Liver (tissue), 9 donors: Measurements from ENCODE around the gene MYL3. TPM values are rescaled to one million over a fixed set of nuclear protein-coding genes. Genes with fewer than 3 reads are reported as not detected.

Experiments
- DNase-seq: peaks from one replicate; pipeline ENCODE4 v3.0.0-alpha.2; 2017; ENCODE audit warnings: low spot score
- H3K27ac ChIP-seq, 2 donors: one replicate each; pipeline ENCODE4 v1.7.0; 2013; ENCODE audit warnings: inconsistent platforms in 2 of 2, low read length in 2 of 2, control low read depth in 1 of 2, low read depth in 1 of 2, mild to moderate bottlenecking in 1 of 2
- H3K27me3 ChIP-seq, 4 donors: one replicate each; pipeline versions ENCODE4 v1.6.1 to v1.7.0; 2013; ENCODE audit warnings: low read length in 3 of 4, inconsistent platforms in 1 of 4, mild to moderate bottlenecking in 1 of 4, moderate library complexity in 1 of 4; ENCODE audit not compliant: control insufficient read depth in 4 of 4, insufficient read depth in 4 of 4
- H3K36me3 ChIP-seq, 4 donors: one replicate each; pipeline versions ENCODE4 v1.6.1 to v1.7.0; 2013; ENCODE audit warnings: low read length in 3 of 4, mild to moderate bottlenecking in 3 of 4, low read depth in 1 of 4, moderate library complexity in 1 of 4; ENCODE audit not compliant: control insufficient read depth in 4 of 4, insufficient read depth in 3 of 4
- H3K4me1 ChIP-seq, 4 donors: one replicate each; pipeline versions ENCODE4 v1.6.1 to v1.7.0; 2013; ENCODE audit warnings: low read length in 3 of 4, mild to moderate bottlenecking in 3 of 4, moderate library complexity in 1 of 4; ENCODE audit not compliant: control insufficient read depth in 4 of 4, insufficient read depth in 4 of 4
- H3K4me3 ChIP-seq, 3 donors: one replicate each; pipeline versions ENCODE4 v1.6.1 to v1.7.0; 2013; ENCODE audit warnings: low read length in 3 of 3, control low read depth in 1 of 3, low read depth in 1 of 3, mild to moderate bottlenecking in 1 of 3
- H3K9ac ChIP-seq, 2 donors: one replicate each; pipeline ENCODE4 v1.7.0; 2013; ENCODE audit warnings: low read length in 2 of 2, mild to moderate bottlenecking in 2 of 2, moderate library complexity in 2 of 2, control low read depth in 1 of 2, low read depth in 1 of 2
- H3K9me3 ChIP-seq, 4 donors: one replicate each; pipeline versions ENCODE4 v1.6.1 to v1.7.0; 2013; ENCODE audit warnings: low read length in 3 of 4; ENCODE audit not compliant: control insufficient read depth in 4 of 4
- CTCF ChIP-seq: fragments of 150-350 bp; IDR thresholded peaks from 2 replicates; pipeline ENCODE4 v1.5.1; 2017; ENCODE audit warnings: improper control_type of control experiment, low read depth, low read length; ENCODE audit not compliant: missing input control
- EGR1 ChIP-seq, 2 donors: IDR thresholded peaks; 2 replicates each; pipeline ENCODE4 v1.6.1; 2016 to 2018; ENCODE audit warnings: antibody characterized with exemption in 2 of 2, low read depth in 2 of 2
- FOXA2 ChIP-seq: IDR thresholded peaks from 2 replicates; pipeline ENCODE4 v1.6.1; 2016; ENCODE audit warnings: antibody characterized with exemption
- HNF4G ChIP-seq: IDR thresholded peaks from 2 replicates; pipeline ENCODE4 v1.6.1; 2016; ENCODE audit warnings: antibody characterized with exemption
- JUND ChIP-seq, 2 donors: IDR thresholded peaks; 2 replicates each; pipeline ENCODE4 v1.6.1; 2016; ENCODE audit warnings: antibody characterized with exemption in 2 of 2
- NR2F2 ChIP-seq: IDR thresholded peaks from 2 replicates; pipeline ENCODE4 v1.6.1; 2016; ENCODE audit warnings: antibody characterized with exemption
- RAD21 ChIP-seq, 2 donors: IDR thresholded peaks; 2 replicates each; pipeline ENCODE4 v1.6.1; 2016; ENCODE audit warnings: antibody characterized with exemption in 2 of 2, mild to moderate bottlenecking in 2 of 2
- RXRA ChIP-seq, 2 donors: IDR thresholded peaks; 2 replicates each; pipeline ENCODE4 v1.6.1; 2017 to 2018; ENCODE audit warnings: antibody characterized with exemption in 2 of 2, mild to moderate bottlenecking in 1 of 2
- SP1 ChIP-seq: IDR thresholded peaks from 2 replicates; pipeline ENCODE4 v1.6.1; 2018; ENCODE audit warnings: antibody characterized with exemption, mild to moderate bottlenecking
- TAF1 ChIP-seq: conservative IDR thresholded peaks from 2 replicates; pipeline ENCODE4 v1.6.1; 2016; ENCODE audit warnings: antibody characterized with exemption, mild to moderate bottlenecking
- YY1 ChIP-seq: IDR thresholded peaks from 2 replicates; pipeline ENCODE4 v1.6.1; 2016; ENCODE audit warnings: antibody characterized with exemption, mild to moderate bottlenecking
- WGBS: extraction: QIAGEN DNeasy Blood & Tissue Kit; methylation state at CpG from one replicate; pipeline ENCODE4 v1.1.7; 2013; 5-methylcytosine and 5-hydroxymethylcytosine counted together
- polyA plus RNA-seq, 2 donors: library from polyadenylated mRNA; stranded (reverse) in 1 of 2; unstranded in 1 of 2; fragments of 200-250 nt in 1 of 2; fragments of >200 nt in 1 of 2; fragmentation: Nextera tagmentation in 1 of 2; extraction: Ambion mirVana in 1 of 2; gene quantifications; one replicate each; pipeline versions ENCODE4 v1.2.1 to v1.2.3, GENCODE V29; 2013 to 2015
- total RNA-seq, 2 donors: library from RNA; depleted of rRNA; stranded (reverse); fragments of >200 nt; gene quantifications; one replicate each; pipeline ENCODE4 v1.2.3, GENCODE V29; 2014
- TF ChIP-seq, protein P1 (sequence below): IDR thresholded peaks from 2 replicates; pipeline ENCODE4 v1.6.1; 2016; ENCODE audit warnings: antibody characterized with exemption
- TF ChIP-seq, protein P2 (sequence below): IDR thresholded peaks from 2 replicates; pipeline ENCODE4 v1.6.1; 2016; ENCODE audit warnings: antibody characterized with exemption, mild to moderate bottlenecking
- donor health status: healthy.
- donor health status: healthy.
- donor health status: healthy.
- donor health status: healthy.
- donor health status: healthy.

MYL3 gene
- total and polyA plus RNA-seq, 4 donors, result 0.51 to 1.3 (median 0.81) TPM

- no peak overlapping the region for H3K4me3 ChIP-seq
- H3K36me3 ChIP-seq, result no peaks in the 10 kb centered on the region
- TF ChIP-seq SP1, result no peak
- TF ChIP-seq, protein P1, sequence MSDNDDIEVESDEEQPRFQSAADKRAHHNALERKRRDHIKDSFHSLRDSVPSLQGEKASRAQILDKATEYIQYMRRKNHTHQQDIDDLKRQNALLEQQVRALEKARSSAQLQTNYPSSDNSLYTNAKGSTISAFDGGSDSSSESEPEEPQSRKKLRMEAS, result no peak
- no peak for TF ChIP-seq EGR1 (IDR thresholded peaks at IDR 0.05; ENCODE audit: low read depth in 2 of 2)
- TF ChIP-seq YY1, result no peak
- no peak for TF ChIP-seq TAF1
- peak; percentile 79 for TF ChIP-seq NR2F2
- TF ChIP-seq CTCF, result peak; percentile 37
- TF ChIP-seq JUND (IDR thresholded peaks at IDR 0.05), result no peak
- peak; percentile 42 to 69 for TF ChIP-seq RAD21 (IDR thresholded peaks at IDR 0.05)
- peak in 1 of 2 donors; percentile 17 for TF ChIP-seq RXRA (IDR thresholded peaks at IDR 0.05)
- H3K27ac ChIP-seq, result no peak overlapping the region
- H3K4me1 ChIP-seq, result peaks cover 2 to 20% (median 13%) of the 10 kb centered on the region in 4 donors
- H3K9ac ChIP-seq, result no peak overlapping the region
- DNase-seq, result no peak
- H3K9me3 ChIP-seq, result no peaks in the 10 kb centered on the region
- no peaks in the 10 kb centered on the region for H3K27me3 ChIP-seq
- 80% methylated on average over 12 of the region's 12 CpGs for WGBS
Measured at GRCh38 chr3:46848271-46849044, 14.8 kb downstream of the MYL3 start.

GRCh38 chr3:46847744-46848143, 15.5 kb downstream of the MYL3 start:
- Histone ChIP-seq H3K4me3 (no peak overlapping the region), H3K36me3 (no peaks in the 10 kb centered on the region), H3K4me1 (peaks cover 2 to 20% (median 13%) of the 10 kb centered on the region in 4 donors), H3K27me3 (no peaks in the 10 kb centered on the region), H3K9ac (no peak overlapping the region), H3K9me3 (no peaks in the 10 kb centered on the region), H3K27ac (no peak overlapping the region)
- 97% methylated on average over 5 of the region's 5 CpGs for WGBS
- DNase-seq, result no peak
- TF ChIP-seq CTCF (no peak), FOXA2 (no peak), SP1 (no peak), YY1 (no peak), TAF1 (no peak), EGR1 (IDR thresholded peaks at IDR 0.05; ENCODE audit: low read depth in 2 of 2) (no peak), HNF4G (no peak)
- TF ChIP-seq, protein P2, sequence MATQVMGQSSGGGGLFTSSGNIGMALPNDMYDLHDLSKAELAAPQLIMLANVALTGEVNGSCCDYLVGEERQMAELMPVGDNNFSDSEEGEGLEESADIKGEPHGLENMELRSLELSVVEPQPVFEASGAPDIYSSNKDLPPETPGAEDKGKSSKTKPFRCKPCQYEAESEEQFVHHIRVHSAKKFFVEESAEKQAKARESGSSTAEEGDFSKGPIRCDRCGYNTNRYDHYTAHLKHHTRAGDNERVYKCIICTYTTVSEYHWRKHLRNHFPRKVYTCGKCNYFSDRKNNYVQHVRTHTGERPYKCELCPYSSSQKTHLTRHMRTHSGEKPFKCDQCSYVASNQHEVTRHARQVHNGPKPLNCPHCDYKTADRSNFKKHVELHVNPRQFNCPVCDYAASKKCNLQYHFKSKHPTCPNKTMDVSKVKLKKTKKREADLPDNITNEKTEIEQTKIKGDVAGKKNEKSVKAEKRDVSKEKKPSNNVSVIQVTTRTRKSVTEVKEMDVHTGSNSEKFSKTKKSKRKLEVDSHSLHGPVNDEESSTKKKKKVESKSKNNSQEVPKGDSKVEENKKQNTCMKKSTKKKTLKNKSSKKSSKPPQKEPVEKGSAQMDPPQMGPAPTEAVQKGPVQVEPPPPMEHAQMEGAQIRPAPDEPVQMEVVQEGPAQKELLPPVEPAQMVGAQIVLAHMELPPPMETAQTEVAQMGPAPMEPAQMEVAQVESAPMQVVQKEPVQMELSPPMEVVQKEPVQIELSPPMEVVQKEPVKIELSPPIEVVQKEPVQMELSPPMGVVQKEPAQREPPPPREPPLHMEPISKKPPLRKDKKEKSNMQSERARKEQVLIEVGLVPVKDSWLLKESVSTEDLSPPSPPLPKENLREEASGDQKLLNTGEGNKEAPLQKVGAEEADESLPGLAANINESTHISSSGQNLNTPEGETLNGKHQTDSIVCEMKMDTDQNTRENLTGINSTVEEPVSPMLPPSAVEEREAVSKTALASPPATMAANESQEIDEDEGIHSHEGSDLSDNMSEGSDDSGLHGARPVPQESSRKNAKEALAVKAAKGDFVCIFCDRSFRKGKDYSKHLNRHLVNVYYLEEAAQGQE, result no peak
- TF ChIP-seq, protein P1, result no peak
